Muscle of arm (tissue), 12 donors: Measurements from ENCODE around the gene SPATA20. TPM values are rescaled to one million over a fixed set of nuclear protein-coding genes. Genes with fewer than 3 reads are reported as not detected.

Experiments used
- DNase-seq: peaks from one replicate; pipeline ENCODE4 v3.0.0-alpha.2; 2013
- polyA plus RNA-seq, 12 donors: library from polyadenylated mRNA; unstranded; fragments of 120-200 nt; gene quantifications; one replicate each; pipeline ENCODE4 v1.2.1, GENCODE V29; 2013; ENCODE audit not compliant: insufficient read length in 12 of 12

SPATA20 gene
- polyA plus RNA-seq, 12 donors, result 16.4 to 43.9 (median 26.2) TPM; not detected in 1

- DNase-seq, result no peak
Observed at GRCh38 chr17:50558091-50558490, 11.1 kb downstream of the SPATA20 start.

- no peak for DNase-seq
Observed at GRCh38 chr17:50558581-50558940, 11.6 kb downstream of the SPATA20 start.

- DNase-seq, result no peak
Observed at GRCh38 chr17:50558941-50559614, 12.1 kb downstream of the SPATA20 start.

- DNase-seq, result no peak
Observed at GRCh38 chr17:50559674-50560184, 12.8 kb downstream of the SPATA20 start.

- DNase-seq, result peak; percentile 93
Observed at GRCh38 chr17:50560185-50560824, 13.3 kb downstream of the SPATA20 start, which contains the start of gene CACNA1G. Gene CACNA1G (plus strand): TSS chr17:50560715. CDS start chr17:50561460, 745 bp downstream.

- DNase-seq, result no peak
Observed at GRCh38 chr17:50560931-50561745, 14.2 kb downstream of the SPATA20 start.

- no peak for DNase-seq
Observed at GRCh38 chr17:50561746-50562141, 14.8 kb downstream of the SPATA20 start.

- DNase-seq, result no peak
Observed at GRCh38 chr17:50562242-50563091, 15.5 kb downstream of the SPATA20 start.

- no peak for DNase-seq
Observed at GRCh38 chr17:50563092-50563511, 16.1 kb downstream of the SPATA20 start.

GRCh38 chr17:50564916-50565315 lies 17.9 kb downstream of the SPATA20 start:
- peak; percentile 91 for DNase-seq

- DNase-seq, result no peak
Observed at GRCh38 chr17:50565402-50566350, 18.7 kb downstream of the SPATA20 start.

GRCh38 chr17:50566886-50567285 lies 19.9 kb downstream of the SPATA20 start:
- no peak for DNase-seq

GRCh38 chr17:50568659-50569058 lies 21.7 kb downstream of the SPATA20 start:
- DNase-seq, result no peak

- no peak for DNase-seq
Observed at GRCh38 chr17:50569592-50569991, 22.6 kb downstream of the SPATA20 start.

GRCh38 chr17:50570032-50570431 lies 23.1 kb downstream of the SPATA20 start:
- DNase-seq, result no peak

- no peak for DNase-seq
Observed at GRCh38 chr17:50570528-50570927, 23.6 kb downstream of the SPATA20 start.

- no peak for DNase-seq
Observed at GRCh38 chr17:50571681-50572080, 24.7 kb downstream of the SPATA20 start.

GRCh38 chr17:50572541-50572940 lies 25.6 kb downstream of the SPATA20 start:
- no peak for DNase-seq

GRCh38 chr17:50573866-50574611 lies 27.1 kb downstream of the SPATA20 start:
- DNase-seq, result no peak
